D721Med (cell line): Measurements from ENCODE around the gene CITED2.

ENCODE experiments used
- DNase-seq: peaks from one replicate; pipeline ENCODE4 v3.0.0; 2011; ENCODE audit warnings: low spot score; ENCODE audit not compliant: insufficient read length
- FAIRE-seq: peaks from 2 replicates; lab custom pipeline; 2011; peaks lifted over from hg19 to GRCh38; lab: Jason Lieb, UNC
- TF ChIP-seq, protein P1 (sequence below): IDR thresholded peaks from 2 replicates; pipeline ENCODE4 v1.5.1; 2012; ENCODE audit warnings: mild to moderate bottlenecking, control low read depth; ENCODE audit not compliant: insufficient read depth; ENCODE audit errors: missing control alignments

The CITED2 gene

DNA sequence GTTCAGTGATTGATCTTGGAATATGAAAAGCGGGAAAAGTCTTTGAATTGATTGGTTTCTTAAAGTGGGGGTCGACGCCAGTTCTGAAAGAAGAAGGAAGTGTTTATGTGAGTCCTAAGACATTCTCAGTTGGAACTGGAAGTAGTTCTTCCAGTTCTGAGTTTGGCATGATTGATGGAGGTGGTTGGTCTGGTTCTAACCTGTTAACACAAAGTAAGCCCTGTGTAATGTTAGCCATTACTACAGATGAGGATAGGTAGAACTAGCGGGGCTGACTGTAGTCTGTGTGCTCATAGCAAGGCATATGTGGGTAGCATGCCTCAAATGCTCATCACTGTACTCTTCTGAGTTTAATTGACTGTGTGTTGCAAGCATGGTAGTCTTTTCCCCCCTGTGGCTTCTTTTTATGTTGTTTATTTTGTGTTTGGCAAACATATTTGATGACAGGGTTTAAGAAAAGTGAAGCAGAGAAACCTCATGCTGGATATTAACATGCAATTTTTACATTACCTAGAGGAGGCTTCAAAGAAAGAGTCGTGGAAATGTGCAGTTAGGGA, 24.9 kb downstream of the CITED2 start:
- TF ChIP-seq, protein P1, sequence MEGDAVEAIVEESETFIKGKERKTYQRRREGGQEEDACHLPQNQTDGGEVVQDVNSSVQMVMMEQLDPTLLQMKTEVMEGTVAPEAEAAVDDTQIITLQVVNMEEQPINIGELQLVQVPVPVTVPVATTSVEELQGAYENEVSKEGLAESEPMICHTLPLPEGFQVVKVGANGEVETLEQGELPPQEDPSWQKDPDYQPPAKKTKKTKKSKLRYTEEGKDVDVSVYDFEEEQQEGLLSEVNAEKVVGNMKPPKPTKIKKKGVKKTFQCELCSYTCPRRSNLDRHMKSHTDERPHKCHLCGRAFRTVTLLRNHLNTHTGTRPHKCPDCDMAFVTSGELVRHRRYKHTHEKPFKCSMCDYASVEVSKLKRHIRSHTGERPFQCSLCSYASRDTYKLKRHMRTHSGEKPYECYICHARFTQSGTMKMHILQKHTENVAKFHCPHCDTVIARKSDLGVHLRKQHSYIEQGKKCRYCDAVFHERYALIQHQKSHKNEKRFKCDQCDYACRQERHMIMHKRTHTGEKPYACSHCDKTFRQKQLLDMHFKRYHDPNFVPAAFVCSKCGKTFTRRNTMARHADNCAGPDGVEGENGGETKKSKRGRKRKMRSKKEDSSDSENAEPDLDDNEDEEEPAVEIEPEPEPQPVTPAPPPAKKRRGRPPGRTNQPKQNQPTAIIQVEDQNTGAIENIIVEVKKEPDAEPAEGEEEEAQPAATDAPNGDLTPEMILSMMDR: no peak
- DNase-seq (no peak), FAIRE-seq (no peak)

DNA sequence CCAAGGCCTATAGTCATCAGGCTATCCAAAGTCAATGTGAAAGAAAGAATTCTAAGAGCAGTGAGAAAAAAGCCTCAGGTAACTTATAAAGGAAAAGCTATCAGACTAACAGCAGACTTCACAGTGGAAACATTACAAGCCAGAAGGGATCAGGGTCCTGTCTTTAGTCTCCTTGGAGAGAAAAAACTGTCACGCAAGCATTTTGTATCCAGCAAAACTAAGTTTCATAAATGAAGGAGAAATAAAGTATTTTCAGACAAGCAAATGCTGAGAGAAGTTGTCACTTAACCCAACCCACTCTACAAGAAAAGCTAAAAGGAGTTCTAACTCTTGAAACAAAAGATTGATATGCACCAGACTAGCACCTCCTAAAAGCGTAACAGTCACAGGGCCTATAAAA, 28.1 kb downstream of the CITED2 start:
- DNase-seq (no peak), FAIRE-seq (no peak)
- TF ChIP-seq, protein P1: no peak

DNA sequence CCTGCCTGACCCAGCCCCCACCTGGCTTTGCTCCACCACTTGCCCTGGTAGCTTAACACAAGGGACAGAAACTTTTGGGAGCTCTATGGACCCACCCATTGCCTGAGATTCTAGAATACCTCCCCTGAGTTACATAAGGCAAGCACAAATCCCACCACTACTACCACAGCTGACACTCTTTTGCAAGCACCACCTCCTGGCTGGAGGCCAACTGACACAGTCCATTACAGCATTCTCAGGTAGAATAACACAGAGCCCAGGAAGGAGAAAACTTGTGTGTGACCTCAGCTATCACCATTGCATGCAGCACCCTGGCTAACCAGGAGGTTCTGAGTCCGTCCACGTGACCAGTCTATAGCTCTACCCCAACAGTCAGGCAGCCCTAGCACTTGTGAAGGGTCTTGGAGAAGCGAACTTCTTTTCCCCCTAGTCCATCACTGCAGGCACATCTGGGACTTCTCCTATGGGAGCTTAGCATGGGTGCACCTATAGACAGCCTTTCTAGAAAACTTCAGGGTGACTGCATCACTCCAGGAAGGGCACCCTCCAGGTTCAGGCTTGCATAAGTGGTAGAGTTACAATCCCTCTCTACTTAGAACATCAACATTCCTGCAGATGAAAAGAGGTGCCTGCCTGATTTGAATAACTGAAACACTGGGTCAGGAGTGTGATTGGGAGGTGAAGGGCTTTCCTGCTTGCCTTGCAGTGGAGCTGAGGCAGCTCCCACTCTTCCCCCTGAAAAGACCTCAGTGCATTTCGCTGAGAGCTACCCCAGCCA, 30.1 kb downstream of the CITED2 start:
- DNase-seq (no peak), FAIRE-seq (no peak)
- TF ChIP-seq, protein P1: no peak

DNA sequence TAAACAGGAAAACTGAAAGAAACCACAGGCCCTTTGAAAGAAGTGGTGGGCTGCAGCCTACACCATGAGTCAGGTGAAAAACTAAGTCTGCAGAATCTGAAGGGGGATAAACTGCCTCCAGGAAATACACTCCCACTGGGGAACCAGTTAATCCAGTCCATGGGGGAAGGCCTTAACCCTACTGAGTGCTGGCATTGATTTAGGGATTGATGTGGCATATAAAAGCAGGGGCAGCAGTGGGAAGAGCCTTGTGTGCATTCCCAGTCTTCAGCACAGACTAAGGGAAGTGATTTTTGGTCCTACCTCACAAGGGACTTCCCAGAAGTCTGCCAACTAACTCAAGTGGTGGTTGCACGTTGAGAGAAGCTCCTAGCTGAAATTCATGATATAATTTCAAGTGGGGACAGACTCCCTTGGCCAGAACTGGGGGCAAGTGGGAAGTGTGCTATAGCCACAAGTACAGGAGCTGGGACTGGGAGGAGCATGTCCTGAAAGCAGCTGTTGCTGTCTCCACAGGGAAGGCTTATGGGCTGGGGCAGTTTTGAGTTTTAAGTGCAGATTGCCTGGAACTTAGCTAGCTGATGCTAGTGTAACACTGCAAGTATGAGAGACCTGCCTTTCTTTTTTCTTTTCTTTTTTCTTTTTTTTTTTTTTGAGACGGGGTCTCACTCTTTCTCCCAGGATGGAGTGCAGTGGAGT, 31.2 kb downstream of the CITED2 start:
- FAIRE-seq: no peak
- DNase-seq: no peak
- TF ChIP-seq, protein P1: no peak

DNA sequence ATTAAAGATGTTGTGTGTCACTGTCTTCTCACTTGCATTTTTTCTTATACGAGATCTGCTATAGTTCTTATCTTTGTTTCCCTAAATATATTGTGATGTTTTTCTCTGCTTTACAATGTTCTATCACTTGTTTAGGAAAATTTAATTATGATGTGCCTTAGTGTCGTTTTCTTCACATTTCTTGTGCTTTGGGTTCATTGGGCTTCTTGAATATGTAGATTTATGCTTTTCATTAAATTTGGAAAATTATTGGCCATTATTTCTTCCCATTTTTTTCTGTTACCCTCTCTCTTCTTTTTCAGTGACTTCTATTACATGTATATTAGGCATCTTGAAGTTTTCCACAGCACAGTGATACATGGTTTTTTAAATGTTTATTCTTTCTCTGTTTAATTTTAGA, 33.4 kb downstream of the CITED2 start:
- DNase-seq (no peak), FAIRE-seq (no peak)
- TF ChIP-seq, protein P1: no peak

DNA sequence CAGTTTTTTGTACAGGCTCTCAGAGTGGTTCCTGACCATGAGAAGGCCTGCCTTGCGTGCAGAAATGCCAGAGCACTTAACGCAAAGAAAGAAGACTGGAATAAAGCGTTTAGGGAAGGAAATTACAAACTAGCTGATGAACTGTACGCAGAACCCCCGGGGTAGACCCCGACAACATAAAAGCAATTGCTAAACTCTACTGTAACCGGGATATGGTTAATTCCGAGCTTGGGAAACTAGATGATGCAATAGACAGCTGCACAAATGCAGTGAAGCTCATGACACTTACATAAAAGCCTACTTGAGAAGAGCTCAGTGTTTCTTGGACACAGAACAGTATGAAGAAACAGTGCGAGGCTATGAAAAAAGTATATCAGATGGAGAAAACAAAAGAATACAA, 35.7 kb downstream of the CITED2 start:
- FAIRE-seq (no peak), DNase-seq (no peak)

More for the DNA sequence above, 35.7 kb downstream of the CITED2 start:
- TF ChIP-seq, protein P1: no peak
